ENCODE results near the gene DPP9.

Gene DPP9

GRCh38 chr19:4676955-4677731 lies 46.5 kb downstream of the DPP9 start:
- TF ChIP-seq EP300 (IDR thresholded peaks at IDR 0.05; ENCODE audit: borderline replicate concordance) (no peak), RAD21 (IDR thresholded peaks at IDR 0.05; ENCODE audit: low read depth) (peak; percentile 17; the same call in 1 of the 2 replicates)

DNA sequence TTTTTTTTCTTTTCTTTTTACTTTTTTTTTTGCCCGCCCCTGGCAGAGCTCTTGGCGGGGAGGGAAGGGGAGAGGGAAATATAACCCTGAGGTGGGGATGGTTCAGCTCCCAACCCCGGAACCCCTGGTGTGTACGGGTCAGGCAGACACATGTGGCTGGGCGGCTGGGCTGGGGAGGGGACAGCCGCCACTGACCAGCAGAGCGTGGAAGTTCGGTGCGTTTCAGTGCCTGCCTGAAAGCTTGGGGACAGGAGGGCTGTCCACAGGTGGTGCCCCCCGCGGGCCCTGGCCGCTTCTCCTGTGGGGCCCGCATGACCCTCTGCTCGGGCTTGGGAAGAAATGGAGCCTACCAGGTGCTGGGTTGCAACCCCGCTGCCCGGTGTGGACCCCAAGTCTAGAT lies 48.3 kb downstream of the DPP9 start:
- TF ChIP-seq CEBPB (IDR thresholded peaks at IDR 0.05): no peak
- TF ChIP-seq TEAD4 (IDR thresholded peaks at IDR 0.05): 0 out of 2 replicates have a peak, but pooled peaks have one; percentile 22
- TF ChIP-seq MAX (IDR thresholded peaks at IDR 0.05): peak; percentile 69; the same call in 1 of the 2 replicates
- TF ChIP-seq FOXM1 (IDR thresholded peaks at IDR 0.05; ENCODE audit: borderline replicate concordance, low read depth): no peak; the same call in 1 of the 2 replicates
- peak; percentile 32; the same call in 1 of the 2 replicates for TF ChIP-seq EP300 (IDR thresholded peaks at IDR 0.05; ENCODE audit: borderline replicate concordance)
- peak; percentile 31; the same call in 1 of the 2 replicates for TF ChIP-seq NFIC (IDR thresholded peaks at IDR 0.05)
- peak; percentile 34; the same call in 1 of the 2 replicates for TF ChIP-seq TCF12 (IDR thresholded peaks at IDR 0.05; ENCODE audit: low read depth)
- no peak for TF ChIP-seq CREB1 (IDR thresholded peaks at IDR 0.05; ENCODE audit: low read depth)
- no peak for TF ChIP-seq RAD21 (IDR thresholded peaks at IDR 0.05; ENCODE audit: low read depth)
- no peak for TF ChIP-seq YY1 (IDR thresholded peaks at IDR 0.05; ENCODE audit: low read depth)
- no peak for TF ChIP-seq TAF1 (IDR thresholded peaks at IDR 0.05; ENCODE audit: low read depth)
- no peak for TF ChIP-seq REST (IDR thresholded peaks at IDR 0.05; ENCODE audit: low read depth)
- TF ChIP-seq ZBTB7A (IDR thresholded peaks at IDR 0.05; ENCODE audit: low read depth): peak; percentile 40
- TF ChIP-seq, protein P1, sequence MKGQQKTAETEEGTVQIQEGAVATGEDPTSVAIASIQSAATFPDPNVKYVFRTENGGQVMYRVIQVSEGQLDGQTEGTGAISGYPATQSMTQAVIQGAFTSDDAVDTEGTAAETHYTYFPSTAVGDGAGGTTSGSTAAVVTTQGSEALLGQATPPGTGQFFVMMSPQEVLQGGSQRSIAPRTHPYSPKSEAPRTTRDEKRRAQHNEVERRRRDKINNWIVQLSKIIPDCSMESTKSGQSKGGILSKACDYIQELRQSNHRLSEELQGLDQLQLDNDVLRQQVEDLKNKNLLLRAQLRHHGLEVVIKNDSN (IDR thresholded peaks at IDR 0.05): peak; percentile 23; the same call in 1 of the 2 replicates
- TF ChIP-seq EGR1 (IDR thresholded peaks at IDR 0.05): no peak

- TF ChIP-seq TAF1 (IDR thresholded peaks at IDR 0.05; ENCODE audit: low read depth) (no peak), TCF12 (IDR thresholded peaks at IDR 0.05; ENCODE audit: low read depth) (no peak), FOXM1 (IDR thresholded peaks at IDR 0.05; ENCODE audit: borderline replicate concordance, low read depth) (no peak), EP300 (IDR thresholded peaks at IDR 0.05; ENCODE audit: borderline replicate concordance) (no peak), EGR1 (IDR thresholded peaks at IDR 0.05) (no peak), ZBTB7A (IDR thresholded peaks at IDR 0.05; ENCODE audit: low read depth) (no peak), CEBPB (IDR thresholded peaks at IDR 0.05) (no peak), MAX (IDR thresholded peaks at IDR 0.05) (no peak), YY1 (IDR thresholded peaks at IDR 0.05; ENCODE audit: low read depth) (no peak), CREB1 (IDR thresholded peaks at IDR 0.05; ENCODE audit: low read depth) (no peak), RAD21 (IDR thresholded peaks at IDR 0.05; ENCODE audit: low read depth) (no peak)
Observed at GRCh38 chr19:4673726-4674125, 49.9 kb downstream of the DPP9 start.

DNA sequence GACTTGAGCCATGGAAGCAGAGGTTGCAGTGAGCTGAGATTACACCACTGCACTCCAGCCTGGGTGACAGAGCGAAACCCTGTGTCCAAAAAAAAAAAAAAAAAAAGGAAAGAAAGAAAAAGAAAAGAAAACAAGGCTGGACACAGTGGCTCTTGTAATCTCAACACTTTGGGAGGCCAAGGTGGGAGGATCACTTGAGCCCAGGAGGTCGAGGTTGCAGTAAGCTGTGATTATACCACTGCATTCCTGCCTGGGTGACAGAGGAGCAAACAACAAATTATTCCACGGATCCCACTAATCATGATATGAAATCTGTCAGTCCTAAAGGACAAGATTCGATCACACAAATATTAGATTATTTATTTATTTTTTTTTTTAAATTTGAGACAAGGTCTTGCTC lies 50.4 kb downstream of the DPP9 start:
- no peak for TF ChIP-seq FOXM1 (IDR thresholded peaks at IDR 0.05; ENCODE audit: borderline replicate concordance, low read depth)
- no peak for TF ChIP-seq CREB1 (IDR thresholded peaks at IDR 0.05; ENCODE audit: low read depth)
- TF ChIP-seq MAX (IDR thresholded peaks at IDR 0.05): no peak
- TF ChIP-seq TEAD4 (IDR thresholded peaks at IDR 0.05): no peak
- TF ChIP-seq REST (IDR thresholded peaks at IDR 0.05; ENCODE audit: low read depth): no peak
- TF ChIP-seq TCF12 (IDR thresholded peaks at IDR 0.05; ENCODE audit: low read depth): no peak
- TF ChIP-seq, protein P1 (IDR thresholded peaks at IDR 0.05): no peak
- no peak for TF ChIP-seq ZBTB7A (IDR thresholded peaks at IDR 0.05; ENCODE audit: low read depth)
- no peak for TF ChIP-seq RAD21 (IDR thresholded peaks at IDR 0.05; ENCODE audit: low read depth)
- no peak for TF ChIP-seq NFIC (IDR thresholded peaks at IDR 0.05)
- TF ChIP-seq YY1 (IDR thresholded peaks at IDR 0.05; ENCODE audit: low read depth): no peak
- TF ChIP-seq CEBPB (IDR thresholded peaks at IDR 0.05): no peak

- TF ChIP-seq TEAD4 (IDR thresholded peaks at IDR 0.05): no peak
- no peak for TF ChIP-seq CEBPB (IDR thresholded peaks at IDR 0.05)
Observed at GRCh38 chr19:4671185-4671851, 52.3 kb downstream of the DPP9 start.
